Osteoblast (primary cell): ENCODE measurements around the gene IL10. TPM values are rescaled to one million over a fixed set of nuclear protein-coding genes. Genes with fewer than 3 reads are reported as not detected.

ENCODE experiments used
- DNase-seq: peaks from one replicate; pipeline ENCODE4 v3.0.0; 2011; ENCODE audit warnings: low spot score, mixed read lengths; ENCODE audit not compliant: insufficient read length; ENCODE audit errors: missing footprints
- H2AFZ ChIP-seq: 2 replicates; pipeline ENCODE4 v1.6.0; 2011; ENCODE audit warnings: mild to moderate bottlenecking, low read length
- H3K27ac ChIP-seq: 2 replicates; pipeline ENCODE4 v1.5.1; 2011; ENCODE audit warnings: mild to moderate bottlenecking, low read depth, low read length, moderate library complexity
- H3K27me3 ChIP-seq: 2 replicates; pipeline ENCODE4 v1.6.0; 2012; ENCODE audit warnings: mild to moderate bottlenecking, control low read depth, inconsistent platforms, low read length, moderate library complexity; ENCODE audit not compliant: insufficient read depth
- H3K36me3 ChIP-seq: 2 replicates; pipeline ENCODE4 v1.5.1; 2011; ENCODE audit warnings: mild to moderate bottlenecking, low read length, control low read depth, moderate library complexity; ENCODE audit not compliant: insufficient read depth
- H3K4me1 ChIP-seq: 2 replicates; pipeline ENCODE4 v1.5.1; 2011; ENCODE audit warnings: mild to moderate bottlenecking, low read length, control low read depth, moderate library complexity; ENCODE audit not compliant: insufficient read depth
- H3K4me2 ChIP-seq: 2 replicates; pipeline ENCODE4 v1.6.0; 2011; ENCODE audit warnings: mild to moderate bottlenecking, low read length; ENCODE audit not compliant: insufficient read depth
- H3K4me3 ChIP-seq: fragments of 200-600 bp; sonication (generic); 3 replicates; pipeline ENCODE4 v1.5.1; 2012; ENCODE audit warnings: mild to moderate bottlenecking, low read length, inconsistent platforms; ENCODE audit not compliant: insufficient read depth
- H3K79me2 ChIP-seq: 2 replicates; pipeline ENCODE4 v1.6.0; 2012; ENCODE audit warnings: mild to moderate bottlenecking, low read length, control low read depth, inconsistent platforms; ENCODE audit not compliant: insufficient read depth
- H3K9me3 ChIP-seq: 2 replicates; pipeline ENCODE4 v1.5.1; 2011; ENCODE audit warnings: low read depth, low read length, control low read depth
- H4K20me1 ChIP-seq: 2 replicates; pipeline ENCODE4 v1.6.0; 2012; ENCODE audit warnings: mild to moderate bottlenecking, low read length, control low read depth; ENCODE audit not compliant: insufficient read depth
- total RNA-seq: library from RNA; depleted of rRNA; stranded (reverse); fragments of >200 nt; gene quantifications from 2 replicates; pipeline ENCODE4 v1.2.3, GENCODE V29; 2012
- TF ChIP-seq, protein P1 (sequence below): IDR thresholded peaks from 2 replicates; pipeline ENCODE4 v1.5.1; 2011; ENCODE audit warnings: mild to moderate bottlenecking, low read depth, low read length, moderate library complexity; ENCODE audit errors: extremely low read depth

The IL10 gene
- total RNA-seq, 1 donor = not detected

DNA sequence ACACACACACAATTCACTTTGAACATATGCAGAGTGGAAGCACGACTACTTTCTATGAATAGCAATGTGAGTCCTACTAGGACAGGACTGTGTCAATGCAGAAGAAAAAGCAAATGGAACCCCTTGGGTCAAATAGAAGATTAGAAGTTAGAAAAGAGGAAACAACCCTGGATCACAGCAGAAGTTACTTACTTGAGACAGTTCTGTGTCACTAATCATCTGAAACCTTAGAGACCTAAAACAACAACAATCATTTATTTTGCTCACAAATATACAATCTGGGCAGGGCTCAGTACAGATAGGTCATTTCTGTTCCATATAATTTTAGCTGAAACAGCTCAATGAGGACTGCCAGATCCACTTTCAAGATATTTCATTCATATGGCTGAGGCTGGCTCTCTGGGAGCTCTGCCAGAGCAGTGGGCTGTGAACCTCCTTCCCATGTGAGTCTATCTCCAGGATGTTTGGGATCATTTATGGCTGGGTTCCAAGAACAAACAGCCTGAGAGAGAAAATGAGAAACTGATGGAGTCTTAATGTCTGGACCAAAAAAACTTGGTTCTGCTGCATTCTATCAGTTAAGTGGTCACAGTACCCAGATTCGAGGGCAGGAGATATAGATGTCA, 42.5 kb upstream of the IL10 start:
- Histone ChIP-seq H3K36me3 (no peaks in the 10 kb centered on the region), H4K20me1 (no peaks in the 10 kb centered on the region), H2AFZ (no peak overlapping the region), H3K4me3 (no peak overlapping the region), H3K27ac (no peak overlapping the region), H3K27me3 (no peaks in the 10 kb centered on the region), H3K4me1 (peaks cover 6% of the 10 kb centered on the region), H3K9me3 (no peaks in the 10 kb centered on the region), H3K79me2 (no peaks in the 10 kb centered on the region), H3K4me2 (no peak overlapping the region)
- DNase-seq = peak; percentile 80
- TF ChIP-seq, protein P1, sequence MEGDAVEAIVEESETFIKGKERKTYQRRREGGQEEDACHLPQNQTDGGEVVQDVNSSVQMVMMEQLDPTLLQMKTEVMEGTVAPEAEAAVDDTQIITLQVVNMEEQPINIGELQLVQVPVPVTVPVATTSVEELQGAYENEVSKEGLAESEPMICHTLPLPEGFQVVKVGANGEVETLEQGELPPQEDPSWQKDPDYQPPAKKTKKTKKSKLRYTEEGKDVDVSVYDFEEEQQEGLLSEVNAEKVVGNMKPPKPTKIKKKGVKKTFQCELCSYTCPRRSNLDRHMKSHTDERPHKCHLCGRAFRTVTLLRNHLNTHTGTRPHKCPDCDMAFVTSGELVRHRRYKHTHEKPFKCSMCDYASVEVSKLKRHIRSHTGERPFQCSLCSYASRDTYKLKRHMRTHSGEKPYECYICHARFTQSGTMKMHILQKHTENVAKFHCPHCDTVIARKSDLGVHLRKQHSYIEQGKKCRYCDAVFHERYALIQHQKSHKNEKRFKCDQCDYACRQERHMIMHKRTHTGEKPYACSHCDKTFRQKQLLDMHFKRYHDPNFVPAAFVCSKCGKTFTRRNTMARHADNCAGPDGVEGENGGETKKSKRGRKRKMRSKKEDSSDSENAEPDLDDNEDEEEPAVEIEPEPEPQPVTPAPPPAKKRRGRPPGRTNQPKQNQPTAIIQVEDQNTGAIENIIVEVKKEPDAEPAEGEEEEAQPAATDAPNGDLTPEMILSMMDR = no peak

DNA sequence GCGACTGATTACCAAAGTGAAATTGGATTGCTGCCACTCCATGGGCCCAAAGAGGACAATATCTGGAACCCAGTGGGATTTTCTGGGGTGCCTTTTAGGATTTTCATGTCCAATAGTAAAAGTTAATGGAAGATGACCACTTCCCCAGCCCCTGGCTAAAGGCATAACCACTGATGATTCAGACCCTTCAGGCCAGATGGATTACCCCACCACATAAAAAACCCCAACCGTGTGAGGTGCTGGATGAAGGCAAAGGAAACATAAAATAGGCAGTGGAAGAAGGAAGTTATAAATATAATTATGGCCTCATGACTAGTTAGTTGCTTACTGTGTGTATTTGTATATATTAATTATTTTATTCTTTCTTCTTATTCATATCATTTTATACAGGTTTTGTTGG, 40.2 kb upstream of the IL10 start:
- Histone ChIP-seq H3K9me3 (no peaks in the 10 kb centered on the region), H3K36me3 (no peaks in the 10 kb centered on the region), H3K27ac (no peak overlapping the region), H3K4me2 (no peak overlapping the region), H3K4me3 (no peak overlapping the region), H3K27me3 (peaks cover 2% of the 10 kb centered on the region), H3K79me2 (no peaks in the 10 kb centered on the region), H2AFZ (no peak overlapping the region), H3K4me1 (peaks cover 6% of the 10 kb centered on the region), H4K20me1 (no peaks in the 10 kb centered on the region)
- TF ChIP-seq, protein P1 = no peak
- DNase-seq = no peak

DNA sequence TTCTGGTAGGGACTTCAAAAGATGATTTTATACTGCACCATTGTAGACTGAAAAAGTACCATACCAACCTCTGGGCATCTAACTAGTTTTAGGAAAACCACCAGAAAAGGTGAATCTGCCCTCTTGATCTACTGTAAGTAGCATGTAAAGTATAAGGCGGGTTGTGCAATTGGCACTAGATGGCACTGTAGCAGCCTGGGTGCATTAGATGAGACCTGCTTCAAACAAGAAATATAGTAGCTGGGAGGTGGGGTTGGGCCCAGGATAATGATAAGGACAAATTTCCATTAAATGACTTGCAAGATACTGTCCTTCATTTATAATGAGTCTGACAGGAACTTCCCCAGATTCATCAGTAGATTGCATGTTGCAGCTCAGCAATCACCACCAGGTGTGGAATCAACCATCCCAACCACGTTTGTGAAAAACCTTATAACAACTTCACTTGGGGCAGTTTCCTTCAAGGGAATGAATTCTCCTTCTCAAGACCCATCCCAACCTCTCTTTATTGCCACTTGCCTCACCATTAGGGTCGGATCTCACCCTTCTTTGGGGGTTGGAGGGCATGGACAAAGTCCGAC, 37.3 kb upstream of the IL10 start:
- Histone ChIP-seq H3K27ac (no peak overlapping the region), H3K36me3 (no peaks in the 10 kb centered on the region), H2AFZ (no peak overlapping the region), H3K27me3 (peaks cover 7% of the 10 kb centered on the region), H3K4me1 (peaks cover under 1% of the 10 kb centered on the region), H3K4me3 (no peak overlapping the region), H4K20me1 (no peaks in the 10 kb centered on the region), H3K9me3 (no peaks in the 10 kb centered on the region), H3K79me2 (no peaks in the 10 kb centered on the region), H3K4me2 (no peak overlapping the region)
- TF ChIP-seq, protein P1 = peak; percentile 65
- DNase-seq = peak; percentile 5

DNA sequence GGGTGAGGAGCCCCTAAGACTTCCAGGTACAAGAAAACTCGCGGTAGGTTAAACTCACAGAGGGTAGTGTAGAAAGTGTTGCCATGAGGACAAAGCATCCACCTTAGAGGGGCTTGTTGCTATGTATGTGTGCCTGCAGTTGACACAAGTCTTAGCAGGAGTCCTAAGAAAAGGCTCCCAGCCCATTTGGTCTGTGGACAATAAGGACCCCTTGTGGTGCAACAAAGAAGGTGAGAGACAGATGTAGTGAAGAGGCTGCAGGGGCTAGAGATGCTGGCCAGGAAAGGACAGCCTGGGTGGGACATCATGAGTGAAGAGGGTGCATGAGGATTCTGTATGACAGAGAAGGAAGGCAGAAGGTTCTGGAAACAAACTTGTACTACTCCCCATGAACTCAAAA, 36.3 kb upstream of the IL10 start:
- TF ChIP-seq, protein P1 = peak; percentile 62

More for the DNA sequence above, 36.3 kb upstream of the IL10 start:
- Histone ChIP-seq H3K4me1 (no peaks in the 10 kb centered on the region), H2AFZ (no peak overlapping the region), H3K79me2 (no peaks in the 10 kb centered on the region), H4K20me1 (no peaks in the 10 kb centered on the region), H3K27me3 (peaks cover 7% of the 10 kb centered on the region), H3K36me3 (no peaks in the 10 kb centered on the region), H3K4me2 (no peak overlapping the region), H3K9me3 (no peaks in the 10 kb centered on the region), H3K27ac (no peak overlapping the region), H3K4me3 (no peak overlapping the region)
- DNase-seq = no peak
